GM13976 (cell line): ENCODE results near the gene KLHL21.
A peak's percentile ranks its signal among the peaks of the same experiment; 100 is the strongest.

Experiments used
- DNase-seq: peaks from one replicate; pipeline ENCODE4 v3.0.0; 2012; ENCODE audit warnings: low spot score
- CTCF ChIP-seq: IDR thresholded peaks from 2 replicates; pipeline ENCODE4 v1.5.1; 2012; ENCODE audit warnings: borderline replicate concordance, mild to moderate bottlenecking; ENCODE audit not compliant: insufficient read depth; ENCODE audit errors: extremely low read depth, missing control alignments, control extremely low read depth
- in situ Hi-C: fragments of 300-500 bp; cut with MboI; formaldehyde crosslinking; loops from one replicate; pipeline ENCODE4 v1.12.0; 2022; ENCODE audit warnings: low sequenced_read_pairs, mixed read lengths, inconsistent platforms; ENCODE audit not compliant: unreplicated experiment

KLHL21 gene

GRCh38 chr1:6581561-6582305 is 20.9 kb downstream of the KLHL21 start:
- DNase-seq: no peak
- in situ Hi-C loops: no loop called here
- no peak for TF ChIP-seq CTCF

DNA sequence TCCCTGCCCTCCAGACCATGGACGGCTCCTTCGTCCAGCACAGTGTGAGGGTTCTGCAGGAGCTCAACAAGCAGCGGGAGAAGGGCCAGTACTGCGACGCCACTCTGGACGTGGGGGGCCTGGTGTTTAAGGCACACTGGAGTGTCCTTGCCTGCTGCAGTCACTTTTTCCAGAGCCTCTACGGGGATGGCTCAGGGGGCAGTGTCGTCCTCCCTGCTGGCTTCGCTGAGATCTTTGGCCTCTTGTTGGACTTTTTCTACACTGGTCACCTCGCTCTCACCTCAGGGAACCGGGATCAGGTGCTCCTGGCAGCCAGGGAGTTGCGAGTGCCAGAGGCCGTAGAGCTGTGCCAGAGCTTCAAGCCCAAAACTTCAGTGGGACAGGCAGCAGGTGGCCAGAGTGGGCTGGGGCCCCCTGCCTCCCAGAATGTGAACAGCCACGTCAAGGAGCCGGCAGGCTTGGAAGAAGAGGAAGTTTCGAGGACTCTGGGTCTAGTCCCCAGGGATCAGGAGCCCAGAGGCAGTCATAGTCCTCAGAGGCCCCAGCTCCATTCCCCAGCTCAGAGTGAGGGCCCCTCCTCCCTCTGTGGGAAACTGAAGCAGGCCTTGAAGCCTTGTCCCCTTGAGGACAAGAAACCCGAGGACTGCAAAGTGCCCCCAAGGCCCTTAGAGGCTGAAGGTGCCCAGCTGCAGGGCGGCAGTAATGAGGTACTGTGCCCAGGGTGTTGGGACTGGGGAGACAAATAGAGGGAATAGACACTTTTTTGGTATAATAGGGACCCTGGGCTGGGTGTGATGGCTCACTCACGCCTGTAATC is 21.9 kb downstream of the KLHL21 start:
- in situ Hi-C loops: no loop called here
- no peak for DNase-seq
- TF ChIP-seq CTCF: no peak

GRCh38 chr1:6580119-6580592 is 22.5 kb downstream of the KLHL21 start:
- no peak for TF ChIP-seq CTCF
- no peak for DNase-seq
- in situ Hi-C loops: no loop called here

GRCh38 chr1:6579374-6580118 is 23.1 kb downstream of the KLHL21 start, which contains the start of gene ZBTB48:
Gene ZBTB48, plus strand, starts transcription at chr1:6579994. Its CDS starts 616 bp downstream, at chr1:6580610.
- in situ Hi-C loops: no loop called here
- TF ChIP-seq CTCF: no peak
- peak; percentile 100 for DNase-seq

DNA sequence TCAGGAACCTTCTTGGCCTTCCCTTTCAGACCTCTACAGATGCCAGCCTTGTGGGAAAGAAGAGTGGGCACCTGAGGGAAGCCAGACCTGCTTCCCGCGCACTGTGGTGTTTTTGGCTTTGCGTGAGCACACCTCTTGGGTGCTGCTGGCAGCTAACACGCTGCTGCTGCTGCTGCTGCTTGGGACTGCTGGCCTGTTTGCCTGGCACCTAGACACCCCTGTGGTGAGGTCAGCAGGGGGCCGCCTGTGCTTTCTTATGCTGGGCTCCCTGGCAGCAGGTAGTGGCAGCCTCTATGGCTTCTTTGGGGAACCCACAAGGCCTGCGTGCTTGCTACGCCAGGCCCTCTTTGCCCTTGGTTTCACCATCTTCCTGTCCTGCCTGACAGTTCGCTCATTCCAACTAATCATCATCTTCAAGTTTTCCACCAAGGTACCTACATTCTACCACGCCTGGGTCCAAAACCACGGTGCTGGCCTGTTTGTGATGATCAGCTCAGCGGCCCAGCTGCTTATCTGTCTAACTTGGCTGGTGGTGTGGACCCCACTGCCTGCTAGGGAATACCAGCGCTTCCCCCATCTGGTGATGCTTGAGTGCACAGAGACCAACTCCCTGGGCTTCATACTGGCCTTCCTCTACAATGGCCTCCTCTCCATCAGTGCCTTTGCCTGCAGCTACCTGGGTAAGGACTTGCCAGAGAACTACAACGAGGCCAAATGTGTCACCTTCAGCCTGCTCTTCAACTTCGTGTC is 23.9 kb downstream of the KLHL21 start:
- in situ Hi-C loops: no loop called here
- DNase-seq: no peak
- TF ChIP-seq CTCF: no peak

DNA sequence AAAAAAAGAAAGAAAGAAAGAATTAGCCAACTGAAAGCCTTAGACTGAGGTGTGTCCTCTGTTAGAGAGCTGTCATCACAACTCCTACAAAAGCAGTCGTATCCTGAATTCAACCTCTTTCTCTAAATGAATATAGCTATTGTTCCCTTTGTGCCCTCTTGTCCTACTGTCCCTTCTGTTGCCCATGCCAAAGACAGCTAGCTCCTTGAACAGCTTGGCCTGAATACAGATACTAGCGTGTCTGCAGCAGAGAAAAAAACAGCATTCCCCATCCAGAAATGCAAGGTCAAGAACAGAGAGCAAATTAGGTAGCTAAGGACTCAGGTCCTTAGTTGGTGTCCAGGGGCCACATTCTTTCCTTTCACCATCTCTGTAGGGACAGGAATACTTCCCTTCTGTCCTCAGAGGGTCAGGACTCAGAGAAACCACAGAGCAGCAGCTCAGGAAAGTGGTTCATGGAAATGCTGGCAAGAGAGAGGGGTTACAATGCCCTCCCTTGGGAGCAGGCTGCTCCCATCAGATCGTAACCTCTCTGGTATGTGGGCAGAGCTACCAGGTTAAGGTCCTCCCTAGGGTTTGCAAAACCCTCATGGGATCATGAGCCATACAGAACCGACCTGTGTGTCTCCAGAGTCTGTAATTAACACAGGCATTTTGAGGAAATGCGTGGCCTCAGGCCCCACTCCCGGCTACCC is 24.7 kb downstream of the KLHL21 start:
- in situ Hi-C loops: no loop called here
- no peak for TF ChIP-seq CTCF
- no peak for DNase-seq
